Calu3 (cell line): ENCODE results near the gene TUBB. TPM values are rescaled to one million over a fixed set of nuclear protein-coding genes. Genes with fewer than 3 reads are reported as not detected.

Experiments used
- BruUV-seq: library from RNA; stranded (reverse); fragments of 400-500 nt; replicated peaks from 2 replicates; lab custom pipeline; 2021; lab: Mats Ljungman, UMichigan
- CTCF ChIA-PET: fragments of 300-600 bp; sonication (Branson Sonifier 250); formaldehyde crosslinking; loops from one replicate; lab custom pipeline; 2022; ENCODE audit warnings: antibody characterized with exemption; lab: Charles Lee
- DNase-seq: peaks from one replicate; pipeline ENCODE4 v3.0.0; 2022
- H3K27ac Mint-ChIP-seq: one replicate; pipeline ENCODE4 v1.8.0; 2022; ENCODE audit warnings: mixed read lengths; ENCODE audit not compliant: unreplicated experiment
- H3K27me3 Mint-ChIP-seq: one replicate; pipeline ENCODE4 v1.8.0; 2022; ENCODE audit warnings: mixed read lengths; ENCODE audit not compliant: unreplicated experiment
- H3K36me3 Mint-ChIP-seq: one replicate; pipeline ENCODE4 v1.8.0; 2022; ENCODE audit warnings: mild to moderate bottlenecking, moderate library complexity, mixed read lengths; ENCODE audit not compliant: insufficient read depth, unreplicated experiment
- H3K4me1 Mint-ChIP-seq: one replicate; pipeline ENCODE4 v1.8.0; 2022; ENCODE audit warnings: mild to moderate bottlenecking, low read depth, mixed read lengths; ENCODE audit not compliant: unreplicated experiment
- H3K4me3 Mint-ChIP-seq: one replicate; pipeline ENCODE4 v1.8.0; 2022; ENCODE audit warnings: mild to moderate bottlenecking, low read depth, moderate library complexity, mixed read lengths; ENCODE audit not compliant: unreplicated experiment
- H3K9me3 Mint-ChIP-seq: one replicate; pipeline ENCODE4 v1.8.0; 2022; ENCODE audit warnings: low read depth, mixed read lengths; ENCODE audit not compliant: unreplicated experiment
- CTCF ChIP-seq: fragments of 200-600 bp; IDR thresholded peaks from one replicate; pipeline ENCODE4 v1.8.0; 2022; ENCODE audit warnings: antibody characterized with exemption; ENCODE audit not compliant: unreplicated experiment
- intact Hi-C: fragments of 100-400 bp; cut with micrococcal nuclease; formaldehyde crosslinking; loops from one replicate; pipeline ENCODE4 v1.10.0; 2022; ENCODE audit not compliant: unreplicated experiment
- total RNA-seq: library from RNA; stranded (reverse); gene quantifications from 2 replicates; pipeline ENCODE4 v1.2.3, GENCODE V29; 2022

TUBB gene
- total RNA-seq, 1 experiment from 2014 or later: 1,123 TPM

GRCh38 chr6:30767158-30767943 lies 47.2 kb downstream of the TUBB start:
- H3K27ac Mint-ChIP-seq: peak overlapping the region; percentile 88
- H3K4me1 Mint-ChIP-seq: peaks cover 75% of the 10 kb centered on the region
- peaks cover 39% of the 10 kb centered on the region for H3K36me3 Mint-ChIP-seq
- peaks cover 5% of the 10 kb centered on the region for H3K9me3 Mint-ChIP-seq
- no peak overlapping the region for H3K4me3 Mint-ChIP-seq
- BruUV-seq: no TSS peak
- CTCF ChIA-PET: interaction anchor here (1.3 to 1.7 kb wide), 2 partner anchors 15 kb away, joined by 4 to 6 read pairs; no protein-coding TSS in a partner anchor
- intact Hi-C loops: no loop called here
- H3K27me3 Mint-ChIP-seq: no peaks in the 10 kb centered on the region
- no peak for TF ChIP-seq CTCF
- DNase-seq: no peak

GRCh38 chr6:30767944-30768301 lies 47.8 kb downstream of the TUBB start:
- intact Hi-C loops: no loop called here
- Mint-ChIP-seq H3K27me3 (no peaks in the 10 kb centered on the region), H3K27ac (peak overlapping the region; percentile 93), H3K36me3 (peaks cover 40% of the 10 kb centered on the region), H3K9me3 (peaks cover 5% of the 10 kb centered on the region), H3K4me3 (no peak overlapping the region), H3K4me1 (peaks cover 80% of the 10 kb centered on the region)
- BruUV-seq: no TSS peak
- DNase-seq: no peak
- TF ChIP-seq CTCF: no peak
- CTCF ChIA-PET: no interaction called here

GRCh38 chr6:30768634-30769087 lies 48.5 kb downstream of the TUBB start:
- no peak for TF ChIP-seq CTCF
- peaks cover 32% of the 10 kb centered on the region for H3K36me3 Mint-ChIP-seq
- peaks cover 76% of the 10 kb centered on the region for H3K4me1 Mint-ChIP-seq
- peaks cover 5% of the 10 kb centered on the region for H3K9me3 Mint-ChIP-seq
- peak overlapping the region; percentile 93 for H3K27ac Mint-ChIP-seq
- intact Hi-C loops: loop anchor here (1.0 kb wide), 1 partner anchor 13 kb away; no protein-coding TSS in a partner anchor
- BruUV-seq: no TSS peak
- peak overlapping the region; percentile 53 for H3K4me3 Mint-ChIP-seq
- CTCF ChIA-PET: interaction anchor here (0.7 to 2.4 kb wide), 10 partner anchors 9 to 145 kb away, joined by 3 to 16 read pairs (median 7); partner anchors contain the start of genes IER3 and VARS2
- no peak for DNase-seq
- no peaks in the 10 kb centered on the region for H3K27me3 Mint-ChIP-seq

- Mint-ChIP-seq H3K4me1 (peaks cover 69% of the 10 kb centered on the region), H3K27me3 (no peaks in the 10 kb centered on the region), H3K36me3 (peaks cover 26% of the 10 kb centered on the region), H3K27ac (peak overlapping the region; percentile 93), H3K4me3 (peak overlapping the region; percentile 53), H3K9me3 (peaks cover 3% of the 10 kb centered on the region)
- TSS peak; percentile 95 for BruUV-seq
- intact Hi-C loops: loop anchor here (1.0 kb wide), 1 partner anchor 12 kb away; no protein-coding TSS in a partner anchor
- no peak for TF ChIP-seq CTCF
- DNase-seq: peak; percentile 93
- CTCF ChIA-PET: interaction anchor here (0.7 to 2.4 kb wide), 15 partner anchors 10 to 756 kb away, joined by 3 to 16 read pairs (median 6); partner anchors contain the start of genes IER3 and VARS2
These were observed 49.1 kb downstream of the TUBB start for GRCh38 chr6:30769088-30769852.
